Upper lobe of left lung (tissue), 4 donors: ENCODE data around the gene TEDC1.

Experiments
- POLR2A ChIP-seq, 4 donors: fragments of 450-650 bp; IDR thresholded peaks; one replicate each; pipeline ENCODE4 v1.5.1; 2016 to 2017; ENCODE audit warnings: antibody characterized with exemption in 4 of 4, mild to moderate bottlenecking in 2 of 4
- POLR2AphosphoS5 ChIP-seq, 2 donors: sonication (generic); formaldehyde crosslinking; IDR thresholded peaks; one replicate each; pipeline ENCODE4 v1.5.1; 2017; ENCODE audit warnings: antibody characterized with exemption in 2 of 2
- TF ChIP-seq, protein P1 (sequence below), 6 experiments: fragments of 450-650 bp in 4 of 6; fragments of 200-600 bp in 2 of 6; sonication (generic) in 2 of 6; IDR thresholded peaks; one replicate each; pipeline ENCODE4 v1.5.1; 2016 to 2019; ENCODE audit warnings: antibody characterized with exemption in 6 of 6

DNA sequence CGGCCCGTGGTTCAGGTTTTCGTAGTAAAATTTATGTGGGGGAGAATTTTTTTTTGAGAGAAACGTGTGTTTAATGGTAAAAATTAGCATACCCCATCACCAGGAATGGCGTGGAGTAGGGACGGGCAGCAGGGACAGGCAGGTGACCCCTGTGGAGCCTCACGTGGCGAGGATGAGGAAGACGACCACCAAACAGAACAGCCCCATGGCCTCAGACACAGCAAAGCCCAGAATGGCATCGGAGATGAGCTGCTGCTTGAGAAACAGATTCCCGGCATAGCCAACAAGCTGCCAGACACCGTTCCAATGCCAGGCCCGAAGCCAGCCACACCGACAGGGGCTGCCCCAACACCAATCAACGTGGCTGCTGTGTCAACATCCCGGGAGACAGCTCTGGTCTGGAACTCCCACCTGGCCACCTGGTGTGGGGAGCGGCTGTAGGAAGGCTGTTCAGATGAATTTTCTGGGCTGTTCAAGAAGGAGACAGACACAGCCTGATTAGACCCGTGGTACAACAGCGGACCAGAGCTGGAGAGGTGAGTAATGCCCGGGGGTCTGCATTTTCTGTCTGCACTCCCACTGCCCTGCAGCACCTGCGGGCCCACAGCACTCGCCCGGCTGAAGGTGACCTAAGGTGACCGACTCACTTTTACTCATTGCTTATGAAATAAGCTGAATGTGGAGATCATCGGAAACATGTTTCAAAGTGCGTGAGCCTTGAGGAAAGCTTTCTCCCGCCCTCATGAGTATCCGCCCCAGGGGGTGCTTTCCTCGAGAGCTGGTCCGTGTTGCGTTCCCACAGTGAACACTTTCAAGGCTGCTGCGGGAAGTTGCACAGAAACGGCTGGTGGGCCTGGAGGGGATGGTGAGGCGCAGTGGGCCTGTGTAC is 45.9 kb downstream of the TEDC1 start:
- TF ChIP-seq, protein P1, sequence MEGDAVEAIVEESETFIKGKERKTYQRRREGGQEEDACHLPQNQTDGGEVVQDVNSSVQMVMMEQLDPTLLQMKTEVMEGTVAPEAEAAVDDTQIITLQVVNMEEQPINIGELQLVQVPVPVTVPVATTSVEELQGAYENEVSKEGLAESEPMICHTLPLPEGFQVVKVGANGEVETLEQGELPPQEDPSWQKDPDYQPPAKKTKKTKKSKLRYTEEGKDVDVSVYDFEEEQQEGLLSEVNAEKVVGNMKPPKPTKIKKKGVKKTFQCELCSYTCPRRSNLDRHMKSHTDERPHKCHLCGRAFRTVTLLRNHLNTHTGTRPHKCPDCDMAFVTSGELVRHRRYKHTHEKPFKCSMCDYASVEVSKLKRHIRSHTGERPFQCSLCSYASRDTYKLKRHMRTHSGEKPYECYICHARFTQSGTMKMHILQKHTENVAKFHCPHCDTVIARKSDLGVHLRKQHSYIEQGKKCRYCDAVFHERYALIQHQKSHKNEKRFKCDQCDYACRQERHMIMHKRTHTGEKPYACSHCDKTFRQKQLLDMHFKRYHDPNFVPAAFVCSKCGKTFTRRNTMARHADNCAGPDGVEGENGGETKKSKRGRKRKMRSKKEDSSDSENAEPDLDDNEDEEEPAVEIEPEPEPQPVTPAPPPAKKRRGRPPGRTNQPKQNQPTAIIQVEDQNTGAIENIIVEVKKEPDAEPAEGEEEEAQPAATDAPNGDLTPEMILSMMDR (IDR thresholded peaks at IDR 0.05), result no peak
- no peak for TF ChIP-seq POLR2AphosphoS5 (IDR thresholded peaks at IDR 0.05)
- TF ChIP-seq POLR2A (IDR thresholded peaks at IDR 0.05), result no peak
